Colonic mucosa (tissue), 4 donors: ENCODE measurements around the gene EVX1. TPM values are rescaled to one million over a fixed set of nuclear protein-coding genes. Genes with fewer than 3 reads are reported as not detected.

Source experiments
- DNase-seq: peaks from one replicate; pipeline ENCODE4 v3.0.0-alpha.2; 2020
- H3K27ac ChIP-seq: fragments of 200-600 bp; one replicate; pipeline ENCODE4 v1.8.0; 2021
- H3K27me3 ChIP-seq: fragments of 200-600 bp; one replicate; pipeline ENCODE4 v1.8.0; 2021
- H3K36me3 ChIP-seq: fragments of 200-600 bp; one replicate; pipeline ENCODE4 v1.8.0; 2021
- H3K4me1 ChIP-seq: fragments of 200-600 bp; one replicate; pipeline ENCODE4 v1.8.0; 2021; ENCODE audit warnings: mild to moderate bottlenecking
- H3K4me3 ChIP-seq: fragments of 200-600 bp; one replicate; pipeline ENCODE4 v1.8.0; 2021
- H3K9ac ChIP-seq, 2 donors: one replicate each; pipeline ENCODE4 v1.7.0; 2013; ENCODE audit warnings: control low read depth in 2 of 2, low read depth in 2 of 2, low read length in 2 of 2
- H3K9me3 ChIP-seq: fragments of 200-600 bp; one replicate; pipeline ENCODE4 v1.8.0; 2021
- CTCF ChIP-seq: fragments of 200-600 bp; IDR thresholded peaks from one replicate; pipeline ENCODE4 v1.8.0; 2022; ENCODE audit warnings: antibody characterized with exemption, mild to moderate bottlenecking
- intact Hi-C: fragments of 100-400 bp; cut with DNase I; formaldehyde crosslinking; loops from one replicate; pipeline ENCODE4 v1.14.1; 2022
- total RNA-seq, 2 donors: library from RNA; stranded (reverse); fragmentation: NEBNext Ultra II Directional in 1 of 2; extraction: Animal tissue kit (Norgen Biotek cat#: 25700) in 1 of 2; gene quantifications; one replicate each; pipeline ENCODE4 v1.2.1, GENCODE V29; 2021
- donor health status: healthy.
- donor health status: DM: no; HTN: no; CAD: no.
- donor health status: DM: no; HTN: no; CAD: no.

EVX1 gene
- total RNA-seq, 2 donors from 2014 or later: 0.32 to 1.5 TPM

DNA sequence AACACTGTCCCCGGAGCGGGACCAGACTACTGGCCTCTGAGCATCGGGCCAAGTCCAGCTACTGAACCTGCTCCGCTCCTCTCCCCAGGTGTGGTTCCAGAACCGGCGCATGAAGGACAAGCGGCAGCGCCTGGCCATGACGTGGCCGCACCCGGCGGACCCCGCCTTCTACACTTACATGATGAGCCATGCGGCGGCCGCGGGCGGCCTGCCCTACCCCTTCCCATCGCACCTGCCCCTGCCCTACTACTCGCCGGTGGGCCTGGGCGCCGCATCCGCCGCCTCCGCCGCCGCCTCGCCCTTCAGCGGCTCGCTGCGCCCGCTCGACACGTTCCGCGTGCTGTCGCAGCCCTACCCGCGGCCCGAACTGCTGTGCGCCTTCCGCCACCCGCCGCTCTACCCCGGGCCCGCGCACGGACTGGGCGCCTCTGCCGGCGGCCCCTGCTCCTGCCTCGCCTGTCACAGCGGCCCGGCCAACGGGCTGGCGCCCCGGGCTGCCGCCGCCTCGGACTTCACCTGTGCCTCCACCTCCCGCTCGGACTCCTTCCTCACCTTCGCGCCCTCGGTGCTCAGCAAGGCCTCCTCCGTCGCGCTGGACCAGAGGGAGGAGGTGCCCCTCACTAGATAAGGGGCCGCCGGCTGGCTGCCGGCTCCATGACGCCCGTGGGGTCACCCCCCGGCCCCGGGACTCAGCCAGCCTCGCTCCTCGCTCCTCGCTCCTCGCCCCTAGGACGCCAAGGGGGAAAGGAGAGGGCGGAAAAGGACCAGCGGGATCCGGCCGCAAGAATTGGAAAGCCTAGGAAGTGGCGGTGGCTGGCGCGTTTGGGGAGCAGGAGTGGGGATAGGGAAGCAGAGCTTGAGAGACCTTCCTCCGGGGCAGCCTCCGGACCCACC, 3.4 kb downstream of the EVX1 start:
- Histone ChIP-seq H3K9ac (no peak overlapping the region), H3K27me3 (peaks cover 88% of the 10 kb centered on the region), H3K9me3 (no peaks in the 10 kb centered on the region), H3K4me3 (peak overlapping the region; percentile 29), H3K27ac (no peak overlapping the region), H3K4me1 (peaks cover 25% of the 10 kb centered on the region), H3K36me3 (no peaks in the 10 kb centered on the region)
- TF ChIP-seq CTCF: no peak
- DNase-seq: peak; percentile 60
- intact Hi-C loops: no loop called here

- Histone ChIP-seq H3K4me3 (no peak overlapping the region), H3K9me3 (no peaks in the 10 kb centered on the region), H3K27me3 (peaks cover 88% of the 10 kb centered on the region), H3K36me3 (no peaks in the 10 kb centered on the region), H3K9ac (no peak overlapping the region), H3K4me1 (peaks cover 25% of the 10 kb centered on the region), H3K27ac (no peak overlapping the region)
- DNase-seq: no peak
- intact Hi-C loops: no loop called here
- TF ChIP-seq CTCF: no peak
Measured at GRCh38 chr7:27247000-27247399, 4.4 kb downstream of the EVX1 start.

- peaks cover 85% of the 10 kb centered on the region for H3K27me3 ChIP-seq
- intact Hi-C loops: no loop called here
- H3K9ac ChIP-seq: no peak overlapping the region
- no peaks in the 10 kb centered on the region for H3K36me3 ChIP-seq
- no peak for TF ChIP-seq CTCF
- peaks cover 20% of the 10 kb centered on the region for H3K4me1 ChIP-seq
- H3K9me3 ChIP-seq: no peaks in the 10 kb centered on the region
- H3K27ac ChIP-seq: no peak overlapping the region
- DNase-seq: no peak
- H3K4me3 ChIP-seq: no peak overlapping the region
Measured at GRCh38 chr7:27247452-27248426, 5.1 kb downstream of the EVX1 start.

GRCh38 chr7:27248427-27248806, 5.8 kb downstream of the EVX1 start:
- H3K27me3 ChIP-seq: peaks cover 85% of the 10 kb centered on the region
- intact Hi-C loops: no loop called here
- DNase-seq: no peak
- no peak overlapping the region for H3K9ac ChIP-seq
- no peaks in the 10 kb centered on the region for H3K9me3 ChIP-seq
- H3K36me3 ChIP-seq: no peaks in the 10 kb centered on the region
- H3K4me1 ChIP-seq: peaks cover 13% of the 10 kb centered on the region
- no peak overlapping the region for H3K27ac ChIP-seq
- H3K4me3 ChIP-seq: no peak overlapping the region
- TF ChIP-seq CTCF: no peak

- Histone ChIP-seq H3K36me3 (no peaks in the 10 kb centered on the region), H3K27ac (no peak overlapping the region), H3K27me3 (peaks cover 80% of the 10 kb centered on the region), H3K4me1 (peaks cover 13% of the 10 kb centered on the region), H3K9ac (no peak overlapping the region), H3K4me3 (no peak overlapping the region), H3K9me3 (no peaks in the 10 kb centered on the region)
- DNase-seq: no peak
- no peak for TF ChIP-seq CTCF
- intact Hi-C loops: no loop called here
Measured at GRCh38 chr7:27248911-27249723, 6.5 kb downstream of the EVX1 start.
